Cardiac fibroblast (primary cell): Measurements from ENCODE around the gene LTBP1.
"Not testable (repeated sequence)": the region's sequence is repeated elsewhere in the genome, so short reads cannot be mapped to it uniquely, and the experiment has no call there.

Source experiments
- DNase-seq, 2 donors: peaks; one replicate each; pipeline versions ENCODE4 v3.0.0 to v3.0.0-alpha.2; 2010; ENCODE audit warnings: low read depth in 2 of 2
- H3K4me3 ChIP-seq, 2 donors: replicated peaks in 1 of 2; 1 replicate in 1 of 2; 2 replicates in 1 of 2; pipeline ENCODE4 v1.5.1; 2011; ENCODE audit warnings: low read depth in 2 of 2, low read length in 2 of 2, mild to moderate bottlenecking in 2 of 2, moderate library complexity in 1 of 2
- TF ChIP-seq, protein P1 (sequence below): IDR thresholded peaks from one replicate; pipeline ENCODE4 v1.5.1; 2011; ENCODE audit warnings: low read depth, mild to moderate bottlenecking, low read length, inconsistent platforms

Gene LTBP1

DNA sequence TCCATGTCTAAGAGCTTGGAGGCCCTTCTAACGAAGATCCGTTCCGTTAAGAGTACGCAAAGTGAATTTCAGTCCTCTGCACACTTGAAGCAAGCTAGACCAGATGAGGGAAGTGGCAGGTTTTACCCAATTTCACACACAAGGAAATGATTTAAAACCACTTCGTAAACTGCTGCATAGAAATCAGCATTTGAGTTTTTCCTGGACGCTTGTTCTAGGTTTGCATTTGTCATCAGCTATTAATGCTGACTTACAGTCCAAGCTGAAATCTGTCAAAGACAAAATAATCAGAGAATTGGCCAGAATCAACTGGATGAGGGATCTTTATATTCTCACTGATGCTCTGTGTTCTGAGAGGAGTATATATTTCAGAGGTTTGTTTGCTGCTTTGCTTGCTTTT is 412.1 kb downstream of the LTBP1 start:
- H3K4me3 ChIP-seq: no peak overlapping the region
- DNase-seq: no peak
- TF ChIP-seq, protein P1, sequence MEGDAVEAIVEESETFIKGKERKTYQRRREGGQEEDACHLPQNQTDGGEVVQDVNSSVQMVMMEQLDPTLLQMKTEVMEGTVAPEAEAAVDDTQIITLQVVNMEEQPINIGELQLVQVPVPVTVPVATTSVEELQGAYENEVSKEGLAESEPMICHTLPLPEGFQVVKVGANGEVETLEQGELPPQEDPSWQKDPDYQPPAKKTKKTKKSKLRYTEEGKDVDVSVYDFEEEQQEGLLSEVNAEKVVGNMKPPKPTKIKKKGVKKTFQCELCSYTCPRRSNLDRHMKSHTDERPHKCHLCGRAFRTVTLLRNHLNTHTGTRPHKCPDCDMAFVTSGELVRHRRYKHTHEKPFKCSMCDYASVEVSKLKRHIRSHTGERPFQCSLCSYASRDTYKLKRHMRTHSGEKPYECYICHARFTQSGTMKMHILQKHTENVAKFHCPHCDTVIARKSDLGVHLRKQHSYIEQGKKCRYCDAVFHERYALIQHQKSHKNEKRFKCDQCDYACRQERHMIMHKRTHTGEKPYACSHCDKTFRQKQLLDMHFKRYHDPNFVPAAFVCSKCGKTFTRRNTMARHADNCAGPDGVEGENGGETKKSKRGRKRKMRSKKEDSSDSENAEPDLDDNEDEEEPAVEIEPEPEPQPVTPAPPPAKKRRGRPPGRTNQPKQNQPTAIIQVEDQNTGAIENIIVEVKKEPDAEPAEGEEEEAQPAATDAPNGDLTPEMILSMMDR: no peak

DNA sequence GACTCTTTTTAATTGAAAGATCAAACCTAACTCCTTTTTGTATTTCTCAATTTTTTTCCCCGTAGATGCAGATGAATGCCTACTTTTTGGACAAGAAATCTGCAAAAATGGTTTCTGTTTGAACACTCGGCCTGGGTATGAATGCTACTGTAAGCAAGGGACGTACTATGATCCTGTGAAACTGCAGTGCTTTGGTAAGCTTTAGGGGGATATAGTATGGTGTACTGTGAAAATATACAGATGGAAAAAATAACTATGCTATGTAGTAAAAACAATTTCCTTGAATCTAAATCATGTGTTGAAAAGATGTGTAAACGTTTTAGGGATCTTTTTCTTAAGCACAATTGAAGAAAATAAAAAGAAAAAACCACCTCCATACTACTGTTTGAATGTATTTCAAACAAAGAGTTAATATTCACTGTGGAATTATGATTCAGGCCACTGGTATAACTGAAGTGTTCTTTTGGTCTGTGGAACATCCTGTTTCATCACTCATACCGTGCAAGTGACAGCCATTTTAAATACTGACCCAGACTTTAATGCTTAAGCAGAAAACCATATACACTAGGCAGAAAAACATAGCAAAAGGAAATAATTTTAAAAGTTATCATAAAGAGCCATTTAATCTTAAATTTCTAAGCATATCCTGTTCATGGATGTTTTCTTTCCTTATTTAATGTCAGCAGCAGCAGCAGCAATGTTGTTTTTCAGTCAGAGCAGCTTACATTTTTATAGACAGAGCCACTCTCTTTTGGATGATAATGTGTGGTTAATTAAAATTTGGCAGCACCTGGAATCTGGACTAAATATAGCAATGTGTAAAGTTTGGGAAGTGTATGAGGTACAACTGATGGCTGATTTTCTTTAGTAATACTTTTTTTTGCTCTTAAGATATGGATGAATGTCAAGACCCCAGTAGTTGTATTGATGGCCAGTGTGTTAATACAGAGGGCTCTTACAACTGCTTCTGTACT is 416.9 kb downstream of the LTBP1 start:
- peak; percentile 64 to 92 for DNase-seq
- H3K4me3 ChIP-seq: no peak overlapping the region
- TF ChIP-seq, protein P1: no peak

DNA sequence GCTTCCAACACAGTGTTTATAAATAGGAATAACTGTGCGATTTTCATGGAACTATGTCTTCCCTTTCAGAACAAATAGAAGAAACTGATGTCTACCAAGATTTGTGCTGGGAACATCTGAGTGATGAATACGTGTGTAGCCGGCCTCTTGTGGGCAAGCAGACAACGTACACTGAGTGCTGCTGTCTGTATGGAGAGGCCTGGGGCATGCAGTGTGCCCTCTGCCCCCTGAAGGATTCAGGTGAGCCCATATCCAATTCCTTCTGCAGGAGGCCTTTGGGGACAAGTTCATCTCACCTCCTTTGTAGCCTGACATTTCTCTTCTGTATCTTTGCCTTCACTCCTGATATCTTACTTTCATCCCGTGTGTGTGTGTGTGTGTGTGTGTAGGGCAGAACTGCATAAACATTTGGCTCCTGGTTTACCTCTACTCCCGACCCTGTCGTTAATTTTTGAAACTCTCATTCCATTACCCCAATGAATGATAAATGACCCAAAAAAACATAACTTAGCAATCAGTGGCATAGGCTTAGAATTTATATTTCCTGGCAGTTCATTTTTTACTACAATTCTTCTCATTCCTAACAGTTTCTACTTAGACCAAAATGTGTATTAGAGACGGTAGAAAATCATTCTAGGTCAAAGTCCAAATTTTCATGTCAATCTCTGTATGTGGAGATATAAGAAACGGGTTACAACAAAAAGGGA is 418.7 kb downstream of the LTBP1 start:
- TF ChIP-seq, protein P1: no peak

GRCh38 chr2:33366473-33366872 is 419.7 kb downstream of the LTBP1 start:
- peak in 1 of 2 donors; percentile 38 for DNase-seq
- TF ChIP-seq, protein P1: no peak
- H3K4me3 ChIP-seq: no peak overlapping the region

More for the DNA sequence above, 418.7 kb downstream of the LTBP1 start:
- no peak overlapping the region for H3K4me3 ChIP-seq
- DNase-seq: no peak

DNA sequence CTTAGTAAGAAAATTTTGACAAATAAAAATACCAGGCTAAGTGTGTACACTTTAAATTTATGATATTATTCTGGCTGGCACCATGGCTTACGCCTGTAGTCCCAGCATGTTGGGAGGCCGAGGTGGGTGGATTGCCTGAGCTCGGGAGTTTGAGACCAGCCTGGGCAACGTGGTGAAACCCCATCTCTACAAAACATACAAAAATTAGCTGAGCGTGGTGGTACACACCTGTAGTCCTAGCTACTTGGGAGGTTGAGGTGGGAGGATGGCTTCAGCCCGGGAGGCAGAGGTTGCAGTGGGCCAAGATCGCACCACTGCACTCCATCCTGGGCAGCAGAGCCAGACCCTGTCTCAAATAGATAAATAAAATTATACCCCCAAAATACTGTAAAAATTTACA is 421.8 kb downstream of the LTBP1 start:
- H3K4me3 ChIP-seq, DNase-seq: not testable (repeated sequence)

DNA sequence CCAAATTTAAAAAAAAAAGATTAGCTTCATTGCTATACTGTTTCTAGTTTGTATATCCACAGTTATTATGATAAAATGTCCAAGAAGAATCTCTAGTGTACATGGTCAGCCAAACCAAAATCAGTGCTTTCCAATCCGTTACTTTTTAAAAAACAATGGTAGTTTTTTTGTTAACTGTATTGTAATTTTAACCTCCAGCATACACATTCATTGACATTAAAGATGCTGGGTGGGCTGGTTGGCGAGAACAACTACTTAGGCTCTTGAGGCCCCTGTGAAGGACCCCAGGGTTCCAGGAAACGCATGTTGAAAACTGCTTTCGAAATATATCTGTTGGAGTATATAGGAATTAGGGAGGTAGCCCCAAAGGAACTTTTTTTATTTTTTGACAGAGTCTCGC is 422.4 kb downstream of the LTBP1 start:
- TF ChIP-seq, protein P1: no peak
- DNase-seq: no peak
- no peak overlapping the region for H3K4me3 ChIP-seq

DNA sequence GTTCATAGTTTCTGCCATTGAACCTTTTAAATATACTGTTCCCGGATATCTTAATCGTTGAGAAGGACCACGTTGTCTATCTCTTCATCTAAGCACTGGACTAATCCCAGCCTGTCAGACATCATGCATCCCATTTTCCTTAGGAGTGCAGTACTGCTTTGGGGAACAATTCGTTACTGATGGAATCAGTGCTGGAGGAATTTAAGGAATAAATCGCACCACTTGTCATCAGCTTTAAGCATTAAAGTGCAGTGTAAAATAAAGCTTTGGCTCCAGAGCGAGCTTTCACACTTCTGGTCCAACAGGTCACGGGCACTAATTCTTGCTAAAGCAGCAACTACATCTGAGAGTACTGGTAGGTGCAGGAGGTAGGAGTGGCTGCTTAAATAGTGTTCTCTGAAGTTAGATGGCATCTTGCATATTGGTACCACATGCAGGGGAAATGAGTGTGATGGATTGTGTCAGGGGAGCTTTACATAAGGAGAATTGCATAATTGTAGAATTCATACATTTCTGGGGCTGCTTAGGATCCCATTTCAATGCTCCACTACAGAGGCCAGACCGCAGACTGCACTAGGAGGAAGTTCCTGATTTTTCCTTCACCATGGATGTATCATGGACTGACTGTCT is 424.0 kb downstream of the LTBP1 start:
- TF ChIP-seq, protein P1: no peak
- no peak overlapping the region for H3K4me3 ChIP-seq
- no peak for DNase-seq
